DMS153 treated with DMSO at 0.1 percent for 48 hours (cell line): ENCODE measurements around the gene CYP1B1.

Source experiments
- DNase-seq: peaks from one replicate; lab custom pipeline; 2025; ENCODE audit not compliant: unreplicated experiment; lab: John Stamatoyannopoulos, UW

CYP1B1 gene

DNA sequence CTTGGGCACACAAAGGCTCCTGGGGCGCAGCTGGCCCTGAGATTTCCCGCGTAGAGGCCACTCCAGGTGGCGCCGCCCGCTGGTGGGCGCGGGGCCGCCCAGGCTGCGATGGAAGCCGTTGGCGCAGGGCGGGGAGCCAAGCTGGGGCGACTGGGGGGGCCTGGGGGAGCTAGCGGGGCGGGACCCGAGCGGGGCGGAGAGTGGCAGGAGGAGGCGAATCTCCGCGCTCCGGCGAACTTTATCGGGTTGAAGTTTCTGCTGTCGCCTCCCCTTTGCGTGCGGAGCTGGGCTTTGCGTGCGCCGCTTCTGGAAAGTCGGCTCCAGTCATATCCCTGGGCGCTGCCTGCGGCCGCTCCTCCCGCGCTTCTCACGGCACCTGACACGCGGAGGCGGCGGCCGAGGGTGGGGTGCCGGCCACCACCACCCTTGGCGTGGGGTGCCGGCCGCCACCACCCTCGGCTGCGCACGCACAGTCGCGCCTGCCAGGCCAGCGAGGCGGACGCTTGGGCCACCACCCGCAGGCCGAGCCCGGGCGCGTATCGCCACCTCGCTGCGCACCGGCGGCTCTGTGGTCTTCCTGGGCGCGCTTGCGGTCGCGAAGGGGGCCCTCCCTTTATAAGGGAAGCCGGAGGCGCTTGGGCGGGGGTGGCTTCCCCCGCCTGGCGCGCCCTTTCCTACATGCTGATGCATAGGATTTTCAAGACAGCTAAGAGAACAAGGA lies 919 bp upstream of the CYP1B1 start:
- DNase-seq: no peak

DNA sequence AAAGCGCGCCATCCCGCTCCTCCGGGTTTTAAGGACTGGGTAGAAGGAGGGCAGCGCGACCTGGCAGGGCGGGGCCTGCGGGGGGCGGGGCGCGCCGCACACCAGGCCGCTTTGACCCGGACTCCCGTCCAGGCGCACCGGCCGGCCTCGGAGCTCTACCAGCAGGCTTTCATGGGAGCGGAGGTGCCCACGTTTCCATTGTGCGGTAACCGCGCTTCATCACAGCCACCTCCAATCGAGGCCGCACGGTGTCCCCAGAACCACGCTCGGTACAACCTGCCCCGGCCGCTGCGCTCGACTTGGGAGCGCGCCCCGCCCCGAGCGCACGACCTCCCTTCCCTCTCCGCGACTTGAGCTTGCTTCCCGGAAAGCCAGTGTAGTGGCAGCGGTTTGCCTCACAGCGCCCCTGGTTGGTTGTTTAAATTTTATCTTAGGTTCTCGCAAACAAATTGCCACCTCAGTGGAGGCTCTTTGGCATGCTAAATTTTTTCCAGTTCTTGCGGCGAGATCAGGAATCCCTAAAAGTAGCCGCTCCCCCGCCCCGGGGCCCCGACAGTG lies 280 bp upstream of the CYP1B1 start:
- peak; percentile 13 for DNase-seq

DNA sequence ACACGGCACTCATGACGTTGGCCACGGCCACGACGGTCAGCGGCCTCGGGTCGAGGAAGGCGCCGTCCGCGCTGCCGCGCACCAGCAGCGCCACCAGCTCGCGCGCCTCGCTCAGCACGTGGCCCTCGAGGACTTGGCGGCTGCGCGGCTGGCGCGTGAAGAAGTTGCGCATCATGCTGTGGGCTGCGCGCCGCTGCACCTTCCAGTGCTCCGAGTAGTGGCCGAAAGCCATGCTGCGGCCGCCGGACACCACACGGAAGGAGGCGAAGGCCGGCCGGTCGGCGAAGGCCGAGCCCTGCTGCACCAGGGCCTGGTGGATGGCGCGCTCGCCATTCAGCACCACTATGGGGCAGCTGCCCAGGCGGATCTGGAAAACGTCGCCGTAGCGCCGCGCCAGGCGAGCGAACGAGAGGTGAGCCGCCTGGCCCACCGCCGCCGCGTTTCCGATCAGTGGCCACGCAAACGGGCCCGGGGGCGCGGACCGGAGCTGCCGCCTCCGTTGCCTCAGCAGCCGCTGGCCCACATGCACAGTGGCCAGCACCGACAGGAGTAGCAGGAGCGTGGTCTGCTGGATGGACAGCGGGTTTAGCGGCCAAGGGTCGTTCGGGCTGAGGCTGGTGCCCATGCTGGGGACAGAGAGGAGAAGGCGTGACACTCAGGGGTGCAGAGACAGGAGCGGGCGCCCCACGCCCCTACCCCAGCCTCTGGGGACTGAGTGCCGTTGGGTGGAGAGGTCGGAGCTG lies 1.0 kb downstream of the CYP1B1 start:
- no peak for DNase-seq

DNA sequence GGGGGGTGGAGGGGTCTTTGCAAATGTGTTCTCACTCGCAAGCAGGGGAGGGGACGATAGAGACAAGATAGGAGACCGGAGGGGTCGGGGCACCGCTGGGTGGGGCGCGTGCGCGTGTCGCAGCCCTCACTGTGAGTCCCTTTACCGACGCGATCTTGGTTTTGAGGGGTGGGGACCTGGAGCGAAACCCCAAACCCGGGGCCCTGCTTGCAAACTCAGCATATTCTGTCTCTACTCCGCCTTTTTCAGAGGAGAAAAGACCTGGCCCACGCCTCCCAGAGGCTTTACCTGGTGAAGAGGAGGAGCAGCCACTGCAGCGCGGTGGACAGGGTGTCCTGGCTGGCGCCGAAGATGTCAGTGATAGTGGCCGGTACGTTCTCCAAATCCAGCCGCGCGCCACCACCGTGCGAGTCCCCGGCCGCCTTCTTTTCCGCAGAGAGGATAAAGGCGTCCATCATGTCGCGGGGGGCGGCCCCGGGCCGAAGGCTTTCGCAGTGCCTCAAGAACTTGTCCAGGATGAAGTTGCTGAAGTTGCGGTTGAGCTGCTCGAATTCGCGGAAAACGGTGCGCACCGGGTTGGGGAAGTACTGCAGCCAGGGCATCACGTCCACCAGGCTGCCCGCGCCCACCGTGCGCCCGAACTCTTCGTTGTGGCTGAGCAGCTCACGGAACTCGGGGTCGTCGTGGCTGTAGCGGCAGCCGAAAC lies 1.7 kb downstream of the CYP1B1 start:
- DNase-seq: no peak

DNA sequence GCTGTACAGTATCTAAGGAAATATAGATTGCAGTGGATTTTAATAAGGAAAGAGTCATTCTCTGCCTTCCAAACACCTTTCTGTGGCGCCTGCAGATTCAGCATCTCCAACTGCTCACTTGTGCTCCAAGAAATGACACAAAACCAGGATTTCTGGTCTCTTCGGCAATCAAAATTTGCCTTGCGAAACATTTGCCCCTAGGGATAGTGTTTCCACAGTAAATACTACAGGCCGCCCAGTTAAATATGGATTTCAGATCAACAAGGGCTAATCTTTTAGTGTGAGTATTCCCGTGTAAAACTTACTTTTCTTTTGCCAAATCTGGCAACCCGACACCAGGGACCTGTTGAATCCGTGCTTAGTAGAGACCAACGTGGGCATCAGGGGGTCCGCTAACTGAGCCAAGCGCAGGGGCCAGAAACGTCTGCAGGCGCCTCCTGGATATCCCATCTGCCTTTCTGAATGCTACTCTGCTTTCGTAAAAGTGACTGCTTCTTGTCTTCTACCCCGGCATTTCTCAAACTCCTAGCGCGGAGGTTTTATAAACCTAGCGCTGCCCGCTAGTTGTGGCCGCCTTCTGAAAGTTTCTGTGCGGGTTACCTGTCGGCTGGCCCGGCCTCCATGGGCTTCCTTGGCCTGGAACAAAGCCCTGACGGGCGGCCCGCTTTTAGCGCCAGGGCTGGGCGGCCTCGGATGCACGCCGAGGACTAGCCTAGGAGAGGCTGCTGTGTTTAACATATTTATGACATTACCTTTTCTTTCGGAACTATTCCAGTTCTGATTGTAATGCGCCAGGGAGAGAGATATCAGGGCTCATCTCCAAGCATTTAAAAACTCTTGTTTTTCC lies 2.5 kb downstream of the CYP1B1 start:
- DNase-seq: no peak

DNA sequence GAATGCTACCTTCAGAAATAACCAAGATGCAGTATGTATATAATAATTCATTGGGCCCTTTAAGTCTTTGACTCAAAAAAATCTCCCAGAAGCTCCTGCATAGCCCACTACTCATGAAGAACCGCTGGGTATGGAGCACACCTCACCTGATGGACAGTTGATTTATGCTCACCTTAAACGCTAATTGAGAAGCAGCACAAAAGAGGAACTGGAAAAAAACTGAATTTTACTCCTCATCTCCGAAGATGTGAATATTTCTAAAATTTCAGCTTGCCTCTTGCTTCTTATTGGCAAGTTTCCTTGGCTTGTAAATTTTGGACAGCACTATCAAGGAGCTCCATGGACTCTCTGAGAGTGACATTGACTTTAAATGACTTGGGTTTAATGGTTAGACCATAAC lies 5.5 kb downstream of the CYP1B1 start:
- no peak for DNase-seq

DNA sequence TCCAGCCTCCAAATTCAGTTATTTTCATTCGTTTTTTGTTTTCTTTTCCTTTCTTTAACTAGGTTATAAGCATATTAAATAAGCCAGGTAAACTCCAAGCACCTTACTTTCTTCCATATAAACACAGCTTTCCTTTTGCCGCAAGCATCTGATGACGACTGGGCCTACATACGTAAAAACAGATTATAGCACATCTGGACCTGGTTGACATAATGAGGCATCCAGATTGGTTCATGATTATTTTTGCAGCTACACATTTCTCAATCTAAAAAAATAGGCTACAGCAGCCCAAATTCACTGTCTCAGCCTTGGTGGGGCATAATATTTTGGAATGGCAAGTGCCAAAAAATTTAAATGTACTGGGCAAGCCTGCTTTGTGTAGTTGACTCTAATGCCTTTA lies 7.7 kb downstream of the CYP1B1 start:
- no peak for DNase-seq

DNA sequence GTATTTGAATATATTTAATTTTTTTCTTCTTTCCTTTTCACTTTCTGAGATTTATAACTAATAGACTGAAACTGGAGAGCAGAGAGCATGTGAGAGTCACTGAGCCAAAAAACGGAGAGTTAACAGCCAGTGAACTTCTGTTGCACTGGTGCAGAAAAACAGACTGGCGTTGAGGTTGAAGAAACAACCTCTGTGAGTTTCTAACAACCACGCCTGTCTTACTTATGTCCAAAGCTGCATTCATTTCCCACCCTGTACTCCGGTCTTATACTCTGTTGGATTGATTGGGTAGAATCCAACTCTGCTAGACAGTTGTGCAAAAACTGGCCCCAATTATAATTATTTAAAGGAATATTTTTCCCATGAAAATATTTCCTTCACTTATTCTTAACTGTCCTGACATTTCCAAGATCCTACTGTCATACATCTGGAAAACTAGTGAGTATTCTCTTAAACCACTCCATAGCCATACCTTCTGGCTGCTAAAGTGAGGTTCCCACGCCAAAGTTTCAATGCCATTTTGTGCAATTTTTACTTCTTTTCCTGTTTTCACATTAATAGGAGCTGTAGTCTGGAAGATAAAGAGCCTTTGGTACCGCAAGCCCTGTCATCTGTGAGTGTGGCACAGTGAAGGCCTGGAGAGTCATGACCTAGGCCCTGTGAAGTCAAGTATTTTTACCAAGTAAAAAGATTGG lies 9.4 kb downstream of the CYP1B1 start:
- no peak for DNase-seq

DNA sequence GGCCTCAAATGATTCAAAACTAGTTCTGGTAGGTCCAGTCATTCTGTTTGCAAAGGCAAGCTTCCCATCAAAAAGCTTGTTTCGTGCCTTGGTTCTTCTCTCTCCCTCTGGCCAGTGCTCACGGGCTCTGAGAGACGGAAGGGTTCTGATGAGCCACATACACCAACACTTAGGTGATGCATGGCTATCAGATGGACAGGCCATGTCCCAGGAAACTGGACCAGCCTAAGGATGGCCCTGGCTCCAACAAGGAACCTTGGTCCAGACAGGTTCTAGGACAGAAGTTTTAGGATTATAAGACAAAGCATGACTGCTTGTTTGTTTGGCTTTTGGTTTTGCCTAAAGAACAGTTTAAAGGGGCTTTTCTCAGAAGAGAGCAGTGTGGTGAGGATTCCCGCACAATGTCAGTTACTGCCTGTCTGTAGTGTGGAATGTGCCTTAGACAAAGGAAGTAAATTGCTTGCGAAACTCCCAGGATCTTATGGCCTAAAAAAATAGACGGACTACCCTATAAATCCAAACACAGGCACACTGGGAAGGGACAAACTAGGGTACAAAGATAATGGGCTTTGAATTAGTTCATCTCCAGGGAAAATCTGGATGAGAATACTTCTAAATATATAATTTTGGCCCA lies 10.3 kb downstream of the CYP1B1 start:
- no peak for DNase-seq

DNA sequence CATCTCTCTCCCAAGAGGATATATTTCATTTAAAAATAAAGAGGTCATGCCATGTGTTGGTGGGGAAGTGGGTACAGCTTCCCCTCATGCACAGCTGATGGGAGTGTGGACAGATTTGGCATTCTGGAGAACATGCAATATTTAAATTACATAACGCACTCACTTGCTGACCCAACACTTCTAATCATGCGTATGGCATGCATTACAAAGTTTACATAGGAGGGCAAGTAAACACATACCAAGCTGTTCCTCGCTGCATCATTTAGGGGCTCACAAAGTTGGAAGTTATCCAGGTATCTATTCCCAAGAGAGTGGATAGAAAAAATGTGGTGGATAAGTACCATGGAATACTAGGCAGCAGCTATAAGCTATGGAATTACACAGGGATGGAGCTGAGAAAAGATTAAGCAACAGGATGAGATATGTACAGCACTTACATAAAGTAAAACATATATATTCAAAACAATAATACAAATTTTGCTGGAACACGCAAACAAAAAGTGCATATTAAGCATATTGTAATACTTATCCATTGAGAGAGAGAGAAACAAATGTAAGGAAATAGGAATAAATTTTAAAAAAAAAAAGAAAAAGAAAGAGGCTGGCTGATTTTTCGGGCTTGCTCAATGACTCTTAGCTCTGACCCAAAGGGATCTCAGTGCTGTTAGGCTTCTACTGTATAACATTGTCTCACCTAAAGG lies 11.0 kb downstream of the CYP1B1 start:
- DNase-seq: no peak

DNA sequence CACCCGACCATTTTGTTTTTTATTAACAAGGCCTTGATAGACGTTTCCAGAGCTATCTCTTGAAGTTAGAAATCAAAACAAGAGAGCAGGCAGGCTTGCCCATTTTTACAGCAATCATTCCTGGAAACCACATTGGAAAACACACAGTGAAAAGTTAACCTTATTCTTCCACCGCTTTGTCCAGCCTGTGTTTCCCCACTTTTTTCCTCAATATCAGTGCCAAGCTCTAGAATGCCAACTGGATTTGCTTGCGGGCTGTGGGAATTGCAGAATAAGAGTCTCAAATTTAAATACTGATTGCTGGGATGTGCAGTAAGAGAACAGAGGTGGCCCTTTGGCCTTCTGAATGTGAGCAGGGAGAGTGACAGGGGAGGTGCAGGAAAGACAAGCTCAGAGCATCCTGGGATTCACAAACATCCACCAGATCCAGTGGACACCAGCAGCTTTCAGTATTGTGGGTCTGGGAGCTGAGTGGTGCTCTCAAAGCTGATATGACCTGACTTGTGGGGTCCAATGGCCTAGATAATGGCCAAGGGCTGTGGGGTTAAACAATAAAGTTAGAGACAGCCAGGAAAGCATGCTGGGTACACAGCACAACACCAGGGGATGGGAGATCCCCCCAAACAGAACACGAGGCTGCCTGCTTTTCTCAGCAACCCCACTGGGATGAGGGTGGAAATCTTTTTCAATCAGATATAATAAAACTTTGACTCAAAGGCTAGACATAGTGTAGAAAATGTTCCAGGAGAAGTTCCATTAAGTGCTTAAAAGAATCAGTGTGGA lies 15.5 kb downstream of the CYP1B1 start:
- no peak for DNase-seq

DNA sequence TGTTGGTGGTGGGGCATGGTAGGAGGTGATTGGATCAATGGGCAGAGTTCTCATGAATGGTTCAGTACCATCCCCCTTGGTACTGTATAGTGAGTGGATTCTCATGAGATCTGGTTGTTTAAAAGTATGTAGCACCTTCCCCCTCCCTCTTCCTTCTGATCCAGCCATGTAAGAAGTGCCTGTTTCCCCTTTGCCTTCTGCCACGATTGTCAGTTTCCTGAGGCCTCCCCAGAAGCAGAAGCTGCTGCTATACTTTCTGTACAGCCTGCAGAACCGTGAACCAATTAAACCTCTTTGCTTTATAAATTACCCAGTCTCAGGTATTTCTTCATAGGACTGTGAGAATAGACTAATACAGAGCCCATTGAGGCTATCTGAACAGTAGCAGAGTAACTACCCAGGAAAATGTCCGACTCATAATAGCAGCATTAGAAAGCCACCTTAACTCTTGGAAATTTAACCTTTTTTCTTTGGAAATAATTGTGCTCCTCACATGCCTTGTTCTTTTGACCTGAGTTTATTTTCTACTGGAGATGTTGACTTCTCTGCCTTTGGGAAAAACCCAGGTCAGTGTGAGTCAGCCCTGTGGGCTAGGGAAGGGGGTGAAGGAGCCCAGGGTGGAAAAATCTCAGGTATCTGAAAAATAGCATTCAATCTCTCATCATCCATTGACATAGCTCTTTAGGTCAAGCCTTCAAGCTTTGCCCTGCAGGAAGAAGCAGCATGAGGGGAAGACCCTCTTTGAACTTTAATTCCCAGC lies 18.1 kb downstream of the CYP1B1 start:
- no peak for DNase-seq

DNA sequence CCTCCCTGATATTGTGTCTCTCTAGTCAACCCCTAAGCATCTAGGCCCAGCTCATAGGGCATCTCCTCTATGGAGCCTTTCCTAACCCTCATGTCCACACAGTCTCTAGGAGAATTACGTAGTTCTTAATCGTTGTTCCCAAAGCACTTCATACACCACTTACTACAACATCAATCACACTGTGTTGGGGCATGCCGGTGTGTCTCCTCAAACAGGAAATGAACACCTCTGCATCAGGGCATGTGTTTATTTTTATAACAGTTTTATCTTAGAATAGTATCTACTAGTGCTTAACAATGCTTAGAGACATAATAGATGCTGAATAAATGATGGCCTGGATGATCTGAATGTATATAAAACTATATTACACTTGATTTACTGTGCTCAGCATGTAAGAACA lies 19.7 kb downstream of the CYP1B1 start:
- no peak for DNase-seq

DNA sequence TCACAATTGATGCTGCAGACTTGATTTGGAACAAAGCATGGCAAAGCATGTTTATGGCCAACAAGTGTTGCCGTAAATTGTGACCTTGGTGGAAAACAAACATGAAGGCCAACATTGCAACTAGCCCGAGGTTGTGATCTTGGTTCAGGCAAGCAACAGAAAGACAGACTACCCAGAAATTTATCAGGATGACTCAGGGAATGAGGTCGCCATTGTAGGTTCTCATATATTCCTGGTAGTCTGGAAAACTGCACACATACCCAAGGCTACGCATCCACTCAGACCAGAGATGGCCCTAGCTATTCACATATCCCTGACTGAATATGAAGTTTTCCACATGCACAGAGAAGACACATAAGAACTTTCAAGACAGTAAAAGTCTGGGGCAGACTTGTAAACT lies 30.1 kb downstream of the CYP1B1 start:
- DNase-seq: no peak

DNA sequence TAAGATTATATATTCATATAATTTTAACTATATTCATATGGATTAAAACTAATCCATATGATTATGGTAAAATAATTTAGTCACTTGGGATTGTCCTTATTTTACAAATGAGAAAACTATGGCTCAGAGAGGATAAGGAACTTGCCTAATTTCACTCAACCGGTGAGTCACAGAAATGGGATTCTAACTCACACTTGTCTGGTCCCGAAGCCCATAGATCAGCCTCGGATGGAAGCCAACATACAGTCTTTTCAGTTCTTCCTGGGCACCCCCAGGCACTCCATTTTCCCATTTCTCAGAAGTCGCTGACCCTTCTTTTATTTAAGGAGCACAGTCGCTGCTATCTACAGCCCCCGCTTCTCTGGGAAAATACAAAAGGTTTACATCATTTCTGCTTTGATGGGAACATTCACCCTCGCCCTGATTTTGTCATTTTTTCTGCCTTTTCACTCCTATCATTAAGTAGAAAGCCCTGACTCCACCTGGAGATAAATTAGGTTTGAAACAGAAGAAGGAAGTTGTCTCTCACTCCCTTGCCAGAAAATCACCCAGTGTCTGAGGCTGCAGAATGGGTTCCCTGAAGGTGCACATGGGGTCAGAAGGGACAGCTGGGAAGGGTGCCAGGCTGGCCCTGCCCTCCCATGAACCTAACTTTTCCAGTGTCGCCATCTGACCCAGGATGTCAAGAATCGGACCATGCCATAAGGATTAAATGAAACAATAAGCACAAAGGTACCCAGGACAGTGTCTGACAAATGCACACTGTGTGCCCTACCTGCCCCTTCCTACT lies 36.6 kb downstream of the CYP1B1 start:
- DNase-seq: no peak

DNA sequence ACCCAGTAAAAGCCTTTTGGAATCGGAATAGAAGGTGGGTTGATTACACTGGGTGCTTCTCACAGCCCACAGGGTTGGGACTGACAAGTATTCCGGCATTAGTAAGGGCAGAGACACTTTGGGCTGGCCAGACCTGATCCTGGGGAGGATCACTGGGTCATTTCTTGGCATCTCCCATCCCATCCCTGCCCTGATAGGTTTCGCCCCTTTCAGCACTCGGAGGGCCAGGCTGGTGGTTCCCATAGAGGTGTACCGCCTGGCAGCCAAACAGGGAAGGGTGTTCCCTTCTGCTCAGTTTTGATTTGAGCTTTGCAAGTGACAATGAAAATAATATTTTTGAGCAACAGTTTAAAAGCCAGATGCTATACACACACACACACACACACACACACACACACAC lies 37.3 kb downstream of the CYP1B1 start:
- no peak for DNase-seq
